Adrenal gland (tissue), 12 donors: ENCODE measurements around the gene TMEM175. TPM values are rescaled to one million over a fixed set of nuclear protein-coding genes. Genes with fewer than 3 reads are reported as not detected.
"Not testable (repeated sequence)": the region's sequence is repeated elsewhere in the genome, so short reads cannot be mapped to it uniquely, and the experiment has no call there.

Experiments
- DNase-seq, 7 donors: peaks; one replicate each; pipeline ENCODE4 v3.0.0-alpha.2; 2019 to 2020
- H3K27ac ChIP-seq, 5 donors: fragments of 200-600 bp; sonication (generic) in 4 of 5; 1 replicate in 3 of 5; 2 replicates in 2 of 5; pipeline versions ENCODE4 v1.5.1 to v1.8.0; 2016 to 2020; ENCODE audit warnings: mild to moderate bottlenecking in 1 of 5
- H3K27me3 ChIP-seq: fragments of 200-600 bp; 2 replicates; pipeline ENCODE4 v1.8.0; 2021
- H3K36me3 ChIP-seq, 2 donors: fragments of 200-600 bp; replicated peaks in 1 of 2; 1 replicate in 1 of 2; 2 replicates in 1 of 2; pipeline versions ENCODE4 v1.5.1 to v1.8.0; 2018 to 2022
- H3K4me1 ChIP-seq, 2 donors: fragments of 200-600 bp; replicated peaks in 1 of 2; 1 replicate in 1 of 2; 2 replicates in 1 of 2; pipeline versions ENCODE4 v1.5.1 to v1.8.0; 2018 to 2021
- H3K4me3 ChIP-seq, 4 donors: fragments of 200-600 bp; sonication (generic) in 3 of 4; one replicate each; pipeline ENCODE4 v1.5.1; 2016 to 2018
- H3K9me3 ChIP-seq, 3 donors: fragments of 200-600 bp; sonication (generic) in 1 of 3; replicated peaks in 1 of 3; 1 replicate in 2 of 3; 2 replicates in 1 of 3; pipeline versions ENCODE4 v1.5.1 to v1.8.0; 2016 to 2021
- POLR2A ChIP-seq, 2 donors: fragments of 450-650 bp; IDR thresholded peaks; one replicate each; pipeline ENCODE4 v1.6.1; 2017; ENCODE audit warnings: antibody characterized with exemption in 2 of 2, mild to moderate bottlenecking in 2 of 2, moderate library complexity in 1 of 2
- WGBS, 4 donors: extraction: QIAGEN DNeasy Blood & Tissue Kit in 2 of 4; methylation state at CpG; one replicate each; pipeline versions ENCODE4 v1.1.5 to v1.1.7; 2013 to 2017; 5-methylcytosine and 5-hydroxymethylcytosine counted together
- intact Hi-C, 2 donors: fragments of 100-400 bp; cut with DNase I; formaldehyde crosslinking; loops; one replicate each; pipeline versions ENCODE4 v1.14.1 to v1.15.0; 2022 to 2023
- polyA plus RNA-seq, 3 donors: library from polyadenylated mRNA; stranded (reverse); fragments of 200-250 nt in 2 of 3; fragments of 350-450 nt in 1 of 3; fragmentation: Illumina TruSeq in 1 of 3; extraction: RNeasy Lipid Tissue Mini Kit (QIAGEN cat#74804) in 1 of 3; gene quantifications; one replicate each; pipeline ENCODE4 v1.2.3, GENCODE V29; 2013 to 2014
- total RNA-seq, 9 donors: library from RNA; depleted of rRNA in 4 of 9; stranded (reverse); fragments of >200 nt in 4 of 9; fragments of 120-200 nt in 1 of 9; fragmentation: NEBNext Ultra II Directional in 1 of 9; extraction: Animal tissue kit (Norgen Biotek cat#: 25700) in 1 of 9; gene quantifications; one replicate each; pipeline versions ENCODE4 v1.1.0 to v1.2.4, GENCODE V29; 2013 to 2023
- TF ChIP-seq, protein P1 (sequence below), 6 experiments: fragments of 450-650 bp in 4 of 6; fragments of 200-600 bp in 2 of 6; sonication (generic) in 1 of 6; IDR thresholded peaks; 1 replicate in 5 of 6; 2 replicates in 1 of 6; pipeline versions ENCODE4 v1.5.1 to v1.8.0; 2016 to 2021; ENCODE audit warnings: antibody characterized with exemption in 6 of 6, mild to moderate bottlenecking in 2 of 6, moderate library complexity in 1 of 6
- donor health status: healthy with polysubstance abuse.
- donor health status: Bipolar disorder and iron deficiency.
- donor health status: DM: yes; HTN: yes; CAD: no.
- donor health status: DM: no; HTN: no; CAD: no.
- donor health status: DM: no; HTN: no; CAD: no.
- donor health status: DM: yes; HTN: yes; CAD: no.

The TMEM175 gene
- total and polyA plus RNA-seq, 12 donors = 20.2 to 142 (median 47.9) TPM

DNA sequence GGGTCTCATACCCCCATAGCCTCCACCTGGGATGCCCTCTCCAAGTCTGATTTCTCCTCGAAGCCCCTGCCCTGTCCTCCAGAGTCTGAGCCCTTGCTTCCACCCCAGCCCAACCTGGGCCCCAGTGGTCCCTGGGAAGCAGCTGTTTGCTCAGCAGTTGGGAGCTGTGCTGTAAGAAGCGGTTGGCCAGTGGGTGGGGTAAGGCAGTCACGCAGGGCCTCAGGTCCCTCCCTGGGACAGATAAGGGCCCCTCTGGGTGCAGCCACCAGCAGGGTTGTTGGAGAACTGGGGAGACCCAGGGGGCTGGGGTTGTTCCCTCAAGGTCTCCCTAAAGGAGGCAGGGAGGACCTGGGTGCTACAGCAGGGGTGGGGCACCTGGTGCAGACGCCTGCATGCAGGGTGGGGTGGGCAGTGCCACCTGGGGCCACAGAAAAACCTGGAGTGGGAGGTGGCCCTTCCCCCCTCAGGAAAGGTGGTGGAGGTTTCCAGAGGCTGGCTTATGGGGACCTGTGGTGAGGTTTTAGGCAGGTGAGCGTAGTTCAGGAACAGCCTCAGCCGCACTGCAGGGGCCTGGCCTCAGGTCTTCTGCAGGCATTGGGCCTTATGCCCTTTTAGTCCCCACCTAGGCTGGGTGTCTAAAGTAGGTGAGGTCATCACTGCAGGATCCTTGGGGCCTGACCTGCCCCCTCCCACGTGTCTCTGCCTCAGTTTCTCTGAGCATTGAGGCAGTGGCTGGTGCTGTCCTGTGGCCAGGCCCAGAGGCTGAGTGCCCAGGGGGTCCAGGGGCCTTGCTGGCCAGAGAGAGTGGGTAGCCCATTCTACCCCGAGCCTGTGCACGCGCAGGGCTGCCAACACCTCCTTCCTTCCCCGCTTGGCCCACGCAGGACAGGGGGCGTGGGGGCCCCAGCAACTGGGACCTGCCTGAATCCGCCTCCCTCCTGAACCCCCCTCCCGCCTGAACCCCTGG is 64.1 kb downstream of the TMEM175 start:
- Histone ChIP-seq H3K4me1 (peaks cover 20 to 25% of the 10 kb centered on the region in 2 donors), H3K4me3 (no peak overlapping the region), H3K27ac (no peak overlapping the region), H3K36me3 (no peaks in the 10 kb centered on the region), H3K9me3 (no peaks in the 10 kb centered on the region), H3K27me3 (peaks cover 4% of the 10 kb centered on the region)
- TF ChIP-seq, protein P1, sequence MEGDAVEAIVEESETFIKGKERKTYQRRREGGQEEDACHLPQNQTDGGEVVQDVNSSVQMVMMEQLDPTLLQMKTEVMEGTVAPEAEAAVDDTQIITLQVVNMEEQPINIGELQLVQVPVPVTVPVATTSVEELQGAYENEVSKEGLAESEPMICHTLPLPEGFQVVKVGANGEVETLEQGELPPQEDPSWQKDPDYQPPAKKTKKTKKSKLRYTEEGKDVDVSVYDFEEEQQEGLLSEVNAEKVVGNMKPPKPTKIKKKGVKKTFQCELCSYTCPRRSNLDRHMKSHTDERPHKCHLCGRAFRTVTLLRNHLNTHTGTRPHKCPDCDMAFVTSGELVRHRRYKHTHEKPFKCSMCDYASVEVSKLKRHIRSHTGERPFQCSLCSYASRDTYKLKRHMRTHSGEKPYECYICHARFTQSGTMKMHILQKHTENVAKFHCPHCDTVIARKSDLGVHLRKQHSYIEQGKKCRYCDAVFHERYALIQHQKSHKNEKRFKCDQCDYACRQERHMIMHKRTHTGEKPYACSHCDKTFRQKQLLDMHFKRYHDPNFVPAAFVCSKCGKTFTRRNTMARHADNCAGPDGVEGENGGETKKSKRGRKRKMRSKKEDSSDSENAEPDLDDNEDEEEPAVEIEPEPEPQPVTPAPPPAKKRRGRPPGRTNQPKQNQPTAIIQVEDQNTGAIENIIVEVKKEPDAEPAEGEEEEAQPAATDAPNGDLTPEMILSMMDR (IDR thresholded peaks at IDR 0.05) = no peak
- no peak for TF ChIP-seq POLR2A (IDR thresholded peaks at IDR 0.05)
- intact Hi-C loops = no loop called here
- DNase-seq = peak in 2 of 7 donors; percentile 9 to 18
- 70 to 76% (median 73%) methylated on average over 4 to 15 of the region's 15 CpGs for WGBS, 4 donors

DNA sequence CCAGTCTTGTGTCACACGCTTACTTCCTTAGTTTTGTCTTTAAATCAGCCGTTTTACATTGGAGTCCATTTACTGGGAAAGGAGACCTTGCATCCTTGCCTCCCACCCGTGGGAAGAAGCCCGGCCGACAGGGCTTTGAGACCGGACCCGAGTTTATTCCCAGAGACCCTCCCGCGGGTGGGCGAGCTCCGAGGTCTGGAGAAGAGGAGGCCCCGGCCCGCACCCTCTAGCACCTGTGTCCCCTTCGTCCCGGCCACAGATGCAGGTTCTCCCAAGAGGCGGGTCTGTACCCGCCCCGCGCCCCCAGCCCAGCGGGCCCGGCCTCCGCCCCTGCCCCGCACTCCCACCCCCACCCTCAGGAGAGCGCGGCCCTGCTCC is 64.7 kb downstream of the TMEM175 start:
- Histone ChIP-seq H3K27ac (no peak overlapping the region), H3K4me3 (peak overlapping the region in 1 of 4 donors; percentile 51), H3K27me3 (peaks cover 10% of the 10 kb centered on the region), H3K9me3 (no peaks in the 10 kb centered on the region), H3K4me1 (peaks cover 20 to 27% of the 10 kb centered on the region in 2 donors), H3K36me3 (no peaks in the 10 kb centered on the region)
- WGBS, 4 donors = 7 to 10% (median 9%) methylated on average over 11 to 25 of the region's 25 CpGs
- intact Hi-C loops = no loop called here
- DNase-seq = peak in 1 of 7 donors; percentile 8
- TF ChIP-seq POLR2A (IDR thresholded peaks at IDR 0.05) = no peak
- TF ChIP-seq, protein P1 (IDR thresholded peaks at IDR 0.05) = no peak

DNA sequence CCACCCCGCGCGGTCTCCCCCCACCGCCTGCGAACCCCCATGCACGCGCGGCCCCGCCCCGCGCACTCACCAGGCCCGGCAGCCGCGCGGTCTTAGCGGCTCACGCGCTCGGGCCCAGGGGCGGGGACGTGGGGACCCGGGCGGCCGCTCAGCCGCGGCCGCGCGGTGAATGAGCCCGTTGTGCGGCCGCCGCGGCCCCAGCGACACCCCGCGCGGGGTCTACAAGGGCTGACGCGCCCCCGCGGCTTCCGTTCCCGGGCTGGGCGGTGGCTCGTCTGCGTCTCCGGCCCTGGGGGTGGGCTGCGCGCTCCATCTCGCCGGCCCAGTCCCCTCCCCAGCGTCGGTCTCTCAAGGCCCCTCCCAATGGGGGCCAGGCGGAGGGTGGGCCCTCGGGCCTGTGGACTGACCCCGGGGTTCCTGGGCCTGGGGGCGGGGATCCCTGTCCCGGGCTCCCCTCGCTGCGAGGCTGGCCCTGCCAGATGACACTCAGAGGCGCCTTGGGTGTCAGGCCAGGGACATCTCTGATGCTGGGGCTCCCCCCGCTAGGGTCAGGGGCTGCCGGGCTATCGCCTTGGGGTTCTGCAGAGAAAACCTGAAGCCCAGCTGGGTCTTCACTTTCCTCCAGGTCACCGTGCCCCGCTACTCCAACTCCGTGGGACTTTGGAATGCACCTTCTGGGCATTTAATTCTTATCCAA is 65.3 kb downstream of the TMEM175 start:
- H3K4me3 ChIP-seq = peak overlapping the region in 1 of 4 donors; percentile 51
- intact Hi-C loops = no loop called here
- H3K36me3 ChIP-seq = no peaks in the 10 kb centered on the region
- peaks cover 16% of the 10 kb centered on the region for H3K27me3 ChIP-seq
- TF ChIP-seq, protein P1 (IDR thresholded peaks at IDR 0.05) = no peak
- no peak for TF ChIP-seq POLR2A (IDR thresholded peaks at IDR 0.05)
- H3K27ac ChIP-seq = no peak overlapping the region
- peak in 3 of 7 donors; percentile 31 to 47 (median 33) for DNase-seq
- peaks cover 21 to 27% of the 10 kb centered on the region in 2 donors for H3K4me1 ChIP-seq
- no peaks in the 10 kb centered on the region for H3K9me3 ChIP-seq
- 0 to 6% (median 2%) methylated on average over 1 to 68 of the region's 68 CpGs for WGBS, 4 donors

DNA sequence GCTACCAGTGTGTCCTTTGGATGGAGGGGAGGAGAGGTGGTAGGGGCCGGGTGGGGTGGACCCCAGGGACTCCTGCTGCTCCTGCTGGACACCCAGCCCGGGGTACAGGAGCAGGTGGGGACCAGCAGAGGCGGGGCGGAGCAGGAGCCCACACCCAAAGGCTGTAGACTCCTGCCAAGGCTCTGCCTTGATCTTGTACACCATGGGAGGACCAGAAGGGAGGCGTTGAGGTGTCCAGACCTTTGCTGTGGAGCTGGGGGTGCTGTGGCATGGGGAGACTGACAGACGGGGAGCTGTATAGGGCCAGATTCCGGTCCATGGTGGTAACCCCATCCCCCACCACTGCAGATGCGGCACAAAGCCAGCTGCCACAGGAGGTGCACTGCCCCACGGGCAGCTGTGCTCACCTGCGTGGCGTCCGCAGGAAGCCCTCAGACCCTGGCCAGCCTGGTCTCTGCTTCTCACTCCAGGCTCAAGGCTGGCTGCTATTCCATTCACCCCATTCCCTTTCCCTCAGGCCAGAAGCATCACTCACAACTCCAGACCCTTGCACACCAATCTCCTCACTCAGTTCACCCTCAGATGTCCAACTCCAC is 65.9 kb downstream of the TMEM175 start:
- peaks cover 22 to 26% of the 10 kb centered on the region in 2 donors for H3K4me1 ChIP-seq
- H3K4me3 ChIP-seq = no peak overlapping the region
- no peak overlapping the region for H3K27ac ChIP-seq
- peak in 1 of 7 donors; percentile 17 for DNase-seq
- 45 to 64% (median 49%) methylated on average over 8 to 12 of the region's 12 CpGs for WGBS, 4 donors
- TF ChIP-seq, protein P1 (IDR thresholded peaks at IDR 0.05) = no peak
- TF ChIP-seq POLR2A (IDR thresholded peaks at IDR 0.05) = no peak
- peaks cover 22% of the 10 kb centered on the region for H3K27me3 ChIP-seq
- intact Hi-C loops = no loop called here
- no peaks in the 10 kb centered on the region for H3K9me3 ChIP-seq
- no peaks in the 10 kb centered on the region for H3K36me3 ChIP-seq

DNA sequence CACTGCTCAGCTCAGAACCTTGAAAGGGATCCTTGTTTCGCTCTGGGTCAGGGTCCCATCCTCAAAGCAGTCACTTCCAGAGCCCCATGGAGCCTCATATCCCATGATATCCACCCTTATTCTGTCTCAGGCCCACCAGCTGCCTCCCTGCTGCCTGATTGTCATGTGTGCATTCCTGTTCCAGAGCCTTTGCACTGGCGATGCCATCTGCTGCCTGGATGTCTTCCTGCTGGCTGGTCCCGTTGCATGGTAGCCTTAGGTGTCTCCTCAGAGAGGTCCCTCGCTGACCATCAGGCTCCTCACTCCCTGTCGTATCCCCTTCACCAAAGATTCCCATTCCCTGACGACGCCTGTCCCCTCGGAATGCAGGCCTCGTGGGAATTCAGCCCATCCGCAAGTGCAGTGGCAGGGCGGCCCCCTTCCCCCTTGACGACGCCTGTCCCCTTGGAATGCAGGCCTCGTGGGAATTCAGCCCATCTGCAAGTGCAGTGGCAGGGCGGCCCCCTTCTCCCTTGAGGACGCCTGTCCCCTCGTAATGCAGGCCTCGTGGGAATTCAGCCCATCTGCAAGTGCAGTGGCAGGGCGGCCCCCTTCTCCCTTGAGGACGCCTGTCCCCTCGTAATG is 67.1 kb downstream of the TMEM175 start:
- Histone ChIP-seq H3K4me1 (peaks cover 18 to 23% of the 10 kb centered on the region in 2 donors), H3K27me3 (peaks cover 34% of the 10 kb centered on the region)
- H3K27ac ChIP-seq, H3K36me3 ChIP-seq, intact Hi-C loops, DNase-seq, H3K4me3 ChIP-seq, H3K9me3 ChIP-seq: not testable (repeated sequence)
- WGBS, 4 donors = 53 to 64% (median 60%) methylated on average over 14 to 17 of the region's 21 CpGs
